GM12864 (cell line): ENCODE results near the gene FAM181B.

ENCODE experiments used
- DNase-seq: peaks from one replicate; pipeline ENCODE4 v3.0.0-alpha.2; 2011; ENCODE audit warnings: low read depth
- H3K4me3 ChIP-seq: 2 replicates; pipeline ENCODE4 v1.5.1; 2011; ENCODE audit warnings: mild to moderate bottlenecking, low read depth, low read length, control low read depth
- CTCF ChIP-seq: IDR thresholded peaks from 2 replicates; pipeline ENCODE4 v1.5.1; 2011; ENCODE audit warnings: low read depth, mild to moderate bottlenecking, moderate library complexity, low read length, control low read depth, inconsistent platforms; ENCODE audit errors: missing control alignments

The FAM181B gene

GRCh38 chr11:82733444-82734119 lies at the start of gene FAM181B:
TSS of gene FAM181B (minus strand) at chr11:82733864. CDS start at chr11:82733729, 135 bp downstream.
- no peak for DNase-seq
- TF ChIP-seq CTCF: no peak

GRCh38 chr11:82782825-82783374 lies 49.2 kb upstream of the FAM181B start:
- TF ChIP-seq CTCF: no peak
- no peak for DNase-seq

More at GRCh38 chr11:82733444-82734119, at the start of gene FAM181B:
- no peak within 1 kb of the TSS for H3K4me3 ChIP-seq

GRCh38 chr11:82778776-82779175 lies 45.1 kb upstream of the FAM181B start:
- no peak for TF ChIP-seq CTCF
- H3K4me3 ChIP-seq: no peak overlapping the region
- no peak for DNase-seq

More at GRCh38 chr11:82782825-82783374, 49.2 kb upstream of the FAM181B start:
- H3K4me3 ChIP-seq: no peak overlapping the region

GRCh38 chr11:82776377-82776776 lies 42.7 kb upstream of the FAM181B start:
- no peak overlapping the region for H3K4me3 ChIP-seq
- no peak for TF ChIP-seq CTCF
- no peak for DNase-seq

- peak; percentile 5 for DNase-seq
- TF ChIP-seq CTCF: peak; percentile 91
Measured at GRCh38 chr11:82775736-82776346, 42.2 kb upstream of the FAM181B start.

GRCh38 chr11:82775218-82775617 lies 41.6 kb upstream of the FAM181B start:
- H3K4me3 ChIP-seq: no peak overlapping the region
- no peak for DNase-seq
- no peak for TF ChIP-seq CTCF

More at GRCh38 chr11:82775736-82776346, 42.2 kb upstream of the FAM181B start:
- no peak overlapping the region for H3K4me3 ChIP-seq
